ENCODE results near the gene MIGA2. TPM values are rescaled to one million over a fixed set of nuclear protein-coding genes. Genes with fewer than 3 reads are reported as not detected.
A peak's percentile ranks its signal among the peaks of the same experiment; 100 is the strongest.

The MIGA2 gene
- total RNA-seq, 1 donor from 2014 or later = 12.6 TPM

DNA sequence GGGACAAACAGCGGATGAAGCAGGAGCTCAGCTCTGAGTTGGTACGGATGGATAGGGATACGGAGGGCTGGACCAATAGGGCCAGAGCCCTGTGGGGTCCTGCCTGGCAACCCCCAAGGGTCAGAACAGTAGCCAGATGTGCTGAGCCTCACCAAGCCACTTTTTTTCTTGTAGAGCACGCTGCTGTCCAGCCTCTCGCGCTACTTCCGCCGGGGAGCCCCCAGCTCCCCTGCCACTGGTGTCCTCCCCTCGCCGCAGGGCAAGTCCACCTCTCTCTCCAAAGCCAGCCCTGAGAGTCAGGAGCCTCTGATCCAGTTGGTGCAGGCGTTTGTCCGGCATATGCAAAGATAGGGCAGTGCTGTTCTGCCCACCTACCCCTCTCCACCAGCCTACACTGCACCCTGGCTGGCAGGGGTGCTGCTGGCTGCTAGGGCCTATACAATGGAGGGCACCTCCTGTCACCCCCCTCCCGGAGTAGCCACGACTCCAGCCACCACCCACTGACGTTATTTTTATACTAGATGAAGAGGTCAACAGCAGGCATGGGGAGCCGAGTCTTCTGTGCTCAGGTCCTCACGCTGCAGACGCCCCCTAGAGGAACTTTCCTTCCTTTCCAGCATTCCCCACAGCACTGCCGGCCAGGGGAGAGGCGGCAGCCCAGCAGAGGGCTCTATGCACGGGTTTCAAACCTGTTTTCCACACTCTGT is 29.9 kb upstream of the MIGA2 start:
- H3K36me3 ChIP-seq (ENCODE audit: control insufficient read depth, insufficient read depth, low read length) = peaks cover 26% of the 10 kb centered on the region
- DNase-seq (ENCODE audit: low read depth) (peak; percentile 55), FAIRE-seq (no peak)

DNA sequence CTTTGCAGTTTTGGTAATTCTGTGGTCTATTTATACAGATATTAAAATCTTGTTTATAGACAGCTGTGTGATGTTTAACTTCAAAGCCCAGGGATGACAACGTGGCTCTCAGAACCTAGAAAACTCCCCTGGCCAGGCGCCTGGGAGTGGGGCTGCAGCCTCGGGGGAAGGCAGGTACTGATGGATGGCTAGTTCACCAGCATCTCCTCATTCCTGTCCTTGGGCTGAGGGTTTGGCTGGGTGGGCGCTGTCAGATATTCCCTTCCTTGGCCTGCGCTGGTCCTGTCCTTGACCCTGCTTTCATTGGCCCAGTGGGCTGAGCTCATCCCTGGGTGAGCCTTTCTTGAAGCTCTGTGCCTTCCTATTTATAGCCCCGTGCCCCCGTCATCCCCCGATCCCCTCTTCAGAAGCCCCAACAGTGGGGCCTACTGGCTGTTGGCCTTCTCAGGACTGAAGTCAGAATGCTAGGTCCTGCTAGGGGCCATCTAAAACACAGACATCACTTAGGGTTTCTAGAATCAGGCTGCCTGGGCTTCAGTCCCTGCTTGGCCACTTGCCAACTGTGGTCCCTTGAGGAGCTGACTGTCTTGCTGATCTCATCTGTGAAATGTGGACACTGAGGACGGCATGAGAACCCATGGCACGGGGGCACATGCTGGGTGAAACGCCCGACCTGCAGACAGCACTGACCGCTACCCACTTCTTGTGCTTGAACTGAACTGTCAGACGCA is 29.2 kb upstream of the MIGA2 start:
- TF ChIP-seq, protein P1, sequence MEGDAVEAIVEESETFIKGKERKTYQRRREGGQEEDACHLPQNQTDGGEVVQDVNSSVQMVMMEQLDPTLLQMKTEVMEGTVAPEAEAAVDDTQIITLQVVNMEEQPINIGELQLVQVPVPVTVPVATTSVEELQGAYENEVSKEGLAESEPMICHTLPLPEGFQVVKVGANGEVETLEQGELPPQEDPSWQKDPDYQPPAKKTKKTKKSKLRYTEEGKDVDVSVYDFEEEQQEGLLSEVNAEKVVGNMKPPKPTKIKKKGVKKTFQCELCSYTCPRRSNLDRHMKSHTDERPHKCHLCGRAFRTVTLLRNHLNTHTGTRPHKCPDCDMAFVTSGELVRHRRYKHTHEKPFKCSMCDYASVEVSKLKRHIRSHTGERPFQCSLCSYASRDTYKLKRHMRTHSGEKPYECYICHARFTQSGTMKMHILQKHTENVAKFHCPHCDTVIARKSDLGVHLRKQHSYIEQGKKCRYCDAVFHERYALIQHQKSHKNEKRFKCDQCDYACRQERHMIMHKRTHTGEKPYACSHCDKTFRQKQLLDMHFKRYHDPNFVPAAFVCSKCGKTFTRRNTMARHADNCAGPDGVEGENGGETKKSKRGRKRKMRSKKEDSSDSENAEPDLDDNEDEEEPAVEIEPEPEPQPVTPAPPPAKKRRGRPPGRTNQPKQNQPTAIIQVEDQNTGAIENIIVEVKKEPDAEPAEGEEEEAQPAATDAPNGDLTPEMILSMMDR (IDR thresholded peaks at IDR 0.05; ENCODE audit: insufficient read depth, low read length, severe bottlenecking) = no peak
- FAIRE-seq = no peak

More for the DNA sequence above, 29.9 kb upstream of the MIGA2 start:
- TF ChIP-seq, protein P1 (IDR thresholded peaks at IDR 0.05; ENCODE audit: insufficient read depth, low read length, severe bottlenecking) = peak; percentile 90
- Histone ChIP-seq H3K27me3 (ENCODE audit: control insufficient read depth, insufficient read depth, low read length) (no peaks in the 10 kb centered on the region), H3K4me3 (ENCODE audit: low read depth, low read length) (no peak overlapping the region)

DNA sequence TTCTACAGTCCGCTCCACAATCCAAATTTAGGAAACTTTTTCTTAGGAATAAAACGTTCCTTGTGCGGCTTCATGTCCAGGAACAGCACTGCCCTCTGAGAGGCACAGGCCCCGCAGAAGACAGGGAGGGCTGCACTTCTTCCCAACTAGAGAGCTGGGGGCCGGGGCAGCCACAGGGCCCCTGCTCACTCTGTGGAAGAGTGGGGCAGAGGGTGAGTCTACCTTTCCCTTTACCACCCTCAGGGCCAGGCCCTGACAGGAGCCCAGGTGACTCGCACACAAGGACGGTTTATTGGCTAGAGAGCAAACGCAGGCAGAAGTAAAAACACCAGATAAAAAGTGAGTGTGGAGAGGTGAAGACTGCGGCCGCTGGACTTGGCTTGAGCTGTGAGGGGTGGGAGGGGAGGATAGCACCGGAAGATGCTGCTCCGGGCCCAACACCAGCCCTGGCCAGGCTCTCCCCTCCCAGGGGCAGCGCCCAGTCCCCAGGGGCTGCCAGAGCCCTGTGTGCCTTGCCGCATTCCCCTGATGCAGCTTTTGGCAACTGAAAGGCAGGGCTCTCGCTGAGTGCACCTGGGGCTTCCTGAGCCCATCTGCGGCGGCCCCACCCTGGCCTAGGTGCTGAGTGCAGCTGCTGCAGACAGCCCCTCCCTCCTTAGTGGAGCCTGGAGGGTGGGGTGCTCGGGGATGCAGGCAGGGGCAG is 28.5 kb upstream of the MIGA2 start:
- no peak for DNase-seq (ENCODE audit: low read depth)
- H3K4me3 ChIP-seq (ENCODE audit: low read depth, low read length) = no peak overlapping the region
- TF ChIP-seq, protein P1 (IDR thresholded peaks at IDR 0.05; ENCODE audit: insufficient read depth, low read length, severe bottlenecking) = no peak
- H3K27me3 ChIP-seq (ENCODE audit: control insufficient read depth, insufficient read depth, low read length) = no peaks in the 10 kb centered on the region
- peaks cover 21% of the 10 kb centered on the region for H3K36me3 ChIP-seq (ENCODE audit: control insufficient read depth, insufficient read depth, low read length)
- FAIRE-seq = no peak

More for the DNA sequence above, 29.2 kb upstream of the MIGA2 start:
- Histone ChIP-seq H3K4me3 (ENCODE audit: low read depth, low read length) (no peak overlapping the region), H3K36me3 (ENCODE audit: control insufficient read depth, insufficient read depth, low read length) (peaks cover 22% of the 10 kb centered on the region), H3K27me3 (ENCODE audit: control insufficient read depth, insufficient read depth, low read length) (no peaks in the 10 kb centered on the region)
- DNase-seq (ENCODE audit: low read depth) = no peak

DNA sequence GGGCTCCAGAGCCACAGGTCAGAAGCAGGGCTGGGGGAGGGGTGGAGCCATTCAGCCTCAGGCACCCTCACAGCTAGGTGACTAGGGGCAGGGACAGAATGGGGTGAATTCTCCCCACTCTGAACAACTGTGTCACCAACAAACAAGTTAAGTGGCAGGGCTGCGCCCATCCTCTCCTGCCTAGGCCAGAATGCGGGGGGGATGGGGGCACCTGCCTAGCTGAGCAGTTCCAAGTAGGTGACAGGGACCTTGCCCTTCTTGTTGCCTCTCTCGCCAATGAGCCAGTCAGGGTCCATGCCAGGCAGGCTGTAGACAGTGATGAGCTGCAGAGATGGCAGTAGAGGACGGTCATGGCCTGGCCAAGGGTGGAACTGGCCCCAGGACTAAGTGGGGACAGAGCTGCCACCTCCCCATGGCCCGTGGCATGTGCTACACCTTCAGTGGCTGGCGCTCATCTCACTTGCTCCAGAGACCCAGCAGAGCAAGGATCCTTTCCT is 27.9 kb upstream of the MIGA2 start:
- peaks cover 20% of the 10 kb centered on the region for H3K36me3 ChIP-seq (ENCODE audit: control insufficient read depth, insufficient read depth, low read length)
- TF ChIP-seq, protein P1 (IDR thresholded peaks at IDR 0.05; ENCODE audit: insufficient read depth, low read length, severe bottlenecking) = no peak
- H3K4me3 ChIP-seq (ENCODE audit: low read depth, low read length) = no peak overlapping the region
- no peak for DNase-seq (ENCODE audit: low read depth)
- H3K27me3 ChIP-seq (ENCODE audit: control insufficient read depth, insufficient read depth, low read length) = no peaks in the 10 kb centered on the region
- FAIRE-seq = no peak

DNA sequence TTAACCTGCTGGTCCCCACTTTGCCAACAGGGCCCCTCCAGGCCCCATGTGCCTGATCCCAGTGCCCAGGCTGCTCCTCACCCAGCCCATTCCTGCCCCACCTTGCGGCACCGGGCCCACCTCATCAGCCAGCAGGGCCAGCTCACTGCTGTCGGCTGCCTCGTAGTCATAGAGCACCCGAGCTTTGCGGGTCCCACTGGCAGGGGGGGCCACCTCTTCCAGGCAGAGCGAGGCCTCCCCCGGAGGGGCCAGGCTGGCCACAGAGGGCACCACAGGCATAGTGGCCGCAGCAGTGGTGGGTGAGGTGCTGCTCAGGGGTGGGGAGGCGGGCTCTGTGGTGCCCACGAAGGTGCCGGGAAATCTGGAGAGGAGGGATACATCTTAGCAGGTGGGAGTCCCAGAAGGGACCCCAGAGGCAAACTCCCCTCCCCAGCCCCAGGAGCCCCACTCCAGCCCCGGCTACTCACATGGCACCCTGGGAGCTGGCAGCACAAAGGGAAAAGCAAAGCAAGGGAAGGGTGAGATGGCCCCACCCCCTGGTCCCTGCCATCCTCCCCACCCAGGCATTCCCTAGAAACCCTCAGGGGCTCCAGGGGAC is 27.3 kb upstream of the MIGA2 start:
- H3K36me3 ChIP-seq (ENCODE audit: control insufficient read depth, insufficient read depth, low read length) = peaks cover 21% of the 10 kb centered on the region
- no peaks in the 10 kb centered on the region for H3K27me3 ChIP-seq (ENCODE audit: control insufficient read depth, insufficient read depth, low read length)
- DNase-seq (ENCODE audit: low read depth) (no peak), FAIRE-seq (no peak)
- no peak overlapping the region for H3K4me3 ChIP-seq (ENCODE audit: low read depth, low read length)
- TF ChIP-seq, protein P1 (IDR thresholded peaks at IDR 0.05; ENCODE audit: insufficient read depth, low read length, severe bottlenecking) = no peak
